ENCODE data around the gene FAM193B.
"Not testable (repeated sequence)": the region's sequence is repeated elsewhere in the genome, so short reads cannot be mapped to it uniquely, and the experiment has no call there.

FAM193B gene

DNA sequence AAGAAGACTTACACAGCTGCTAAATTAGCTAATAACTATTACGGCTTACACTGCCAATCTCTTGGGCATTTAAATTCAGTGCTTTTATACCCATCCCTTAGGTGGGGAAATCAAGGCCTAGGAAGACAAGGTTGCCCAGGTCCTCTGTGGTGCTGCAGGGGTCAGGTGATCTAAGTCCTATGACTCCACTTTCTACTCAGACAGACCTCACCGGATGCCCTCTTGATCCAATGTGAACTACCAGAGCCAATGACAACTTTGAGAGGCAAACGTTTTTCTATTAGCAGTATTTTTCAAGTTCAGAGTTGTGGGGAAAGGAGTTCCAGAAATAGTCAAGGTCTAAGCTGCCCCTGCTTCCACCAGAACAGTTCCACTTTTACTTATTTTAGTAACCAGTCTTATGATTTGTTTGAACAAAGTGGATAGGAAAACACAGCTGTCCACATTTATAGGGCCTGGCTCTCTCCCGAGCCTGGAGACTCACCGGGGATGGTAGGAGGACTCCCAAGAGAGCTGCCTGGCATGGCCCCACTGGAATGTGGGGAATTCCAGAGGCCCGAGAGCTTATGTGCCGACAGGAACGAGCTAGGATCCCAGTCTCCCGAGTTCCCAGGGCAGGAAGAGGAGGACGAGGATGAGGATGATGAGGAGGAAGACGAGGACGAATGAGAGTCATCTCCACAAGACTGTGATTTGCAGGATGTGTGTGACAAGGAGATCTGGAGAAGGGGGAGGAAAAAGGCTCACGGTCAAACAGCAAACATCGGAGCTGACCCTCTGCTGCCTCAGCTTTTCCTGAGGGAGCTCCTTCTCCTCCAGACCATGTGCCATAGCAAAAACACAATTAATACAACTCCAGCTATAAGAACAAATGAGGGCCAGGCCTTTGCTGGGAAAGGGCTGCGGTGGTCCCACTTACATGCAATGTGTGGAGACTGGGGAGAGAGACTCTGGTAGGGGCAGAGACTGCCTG lies 16.7 kb downstream of the FAM193B start:
- peak; percentile 83 for DNase-seq (ENCODE audit: low spot score)

DNA sequence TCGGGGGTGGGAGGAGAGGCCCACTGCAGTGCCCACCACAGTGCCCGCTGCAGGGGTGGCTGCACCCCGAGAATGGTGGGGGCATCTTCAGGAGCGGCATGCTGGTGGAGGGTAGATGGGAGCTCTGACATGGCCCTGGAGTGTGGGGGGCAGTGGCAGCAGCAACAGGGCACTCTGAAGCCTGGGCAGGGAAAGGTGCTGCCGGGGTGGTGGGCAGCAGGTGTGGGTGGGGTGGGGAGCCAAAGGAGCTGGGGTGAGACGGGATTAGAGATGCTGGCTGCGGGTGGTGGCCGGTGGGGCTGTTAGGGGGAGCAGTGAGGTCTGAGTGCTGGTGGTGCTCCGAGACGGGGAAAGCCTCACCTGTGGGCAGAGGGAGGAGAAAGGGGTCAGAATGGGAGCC lies 18.0 kb downstream of the FAM193B start:
- no peak for DNase-seq (ENCODE audit: low spot score)

DNA sequence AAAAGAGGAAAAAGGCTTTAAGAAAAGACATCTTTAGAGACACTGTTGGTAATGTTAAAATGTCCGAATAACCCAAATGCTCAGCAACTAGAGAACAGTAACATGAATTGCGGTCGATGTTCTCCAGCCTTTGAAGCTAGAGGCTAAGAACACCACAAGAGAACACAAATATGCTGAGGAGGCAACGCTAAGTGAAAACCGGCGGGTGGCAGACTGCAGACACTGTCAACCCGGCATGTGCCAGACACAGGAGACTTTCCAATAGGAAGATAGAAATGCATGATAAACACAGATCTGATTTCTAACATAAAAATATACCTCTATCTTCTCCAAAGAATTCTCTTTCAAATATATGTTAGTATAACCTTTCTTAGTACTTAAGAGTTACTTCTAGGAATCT lies 19.2 kb downstream of the FAM193B start:
- DNase-seq (ENCODE audit: low spot score): no peak

GRCh38 chr5:177534433-177534832 lies 19.9 kb downstream of the FAM193B start:
- DNase-seq (ENCODE audit: low spot score): not testable (repeated sequence)

DNA sequence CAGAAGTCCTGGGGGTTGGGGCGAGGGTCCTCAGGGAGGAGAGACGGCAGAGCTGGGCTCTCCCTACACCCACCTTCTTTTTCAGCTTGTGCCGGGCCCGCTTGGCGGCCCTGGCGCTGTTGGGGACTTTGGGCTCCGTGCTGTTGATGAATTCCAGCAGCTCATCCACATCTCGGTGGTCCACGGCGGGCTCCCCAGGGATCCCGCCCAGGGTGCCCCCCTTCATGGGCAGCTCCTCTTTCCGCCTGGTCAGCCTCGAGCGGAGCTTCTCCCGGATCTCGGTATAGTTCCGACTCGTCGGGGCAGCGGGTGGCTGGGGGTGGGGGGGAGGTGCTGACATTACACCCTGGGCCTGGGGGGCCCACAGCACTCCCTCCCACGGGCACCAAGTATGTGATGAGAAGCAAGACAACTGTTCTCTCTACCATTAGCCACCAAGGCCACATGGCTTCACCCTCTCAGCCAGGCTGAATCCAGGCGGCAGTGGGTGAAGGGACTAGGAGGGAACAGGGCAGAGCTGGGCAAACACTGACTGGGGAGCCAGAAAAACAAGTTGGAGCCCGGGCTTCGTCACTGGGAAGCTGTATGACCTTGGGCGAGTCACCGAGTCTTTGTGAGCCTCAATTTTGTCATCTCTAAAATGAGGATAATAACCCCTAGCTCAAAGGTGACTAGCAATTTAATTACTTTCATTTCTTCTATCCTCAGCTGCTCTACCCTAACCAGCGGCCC lies 23.0 kb downstream of the FAM193B start:
- no peak for DNase-seq (ENCODE audit: low spot score)

GRCh38 chr5:177530638-177531037 lies 23.7 kb downstream of the FAM193B start:
- DNase-seq (ENCODE audit: low spot score): no peak

DNA sequence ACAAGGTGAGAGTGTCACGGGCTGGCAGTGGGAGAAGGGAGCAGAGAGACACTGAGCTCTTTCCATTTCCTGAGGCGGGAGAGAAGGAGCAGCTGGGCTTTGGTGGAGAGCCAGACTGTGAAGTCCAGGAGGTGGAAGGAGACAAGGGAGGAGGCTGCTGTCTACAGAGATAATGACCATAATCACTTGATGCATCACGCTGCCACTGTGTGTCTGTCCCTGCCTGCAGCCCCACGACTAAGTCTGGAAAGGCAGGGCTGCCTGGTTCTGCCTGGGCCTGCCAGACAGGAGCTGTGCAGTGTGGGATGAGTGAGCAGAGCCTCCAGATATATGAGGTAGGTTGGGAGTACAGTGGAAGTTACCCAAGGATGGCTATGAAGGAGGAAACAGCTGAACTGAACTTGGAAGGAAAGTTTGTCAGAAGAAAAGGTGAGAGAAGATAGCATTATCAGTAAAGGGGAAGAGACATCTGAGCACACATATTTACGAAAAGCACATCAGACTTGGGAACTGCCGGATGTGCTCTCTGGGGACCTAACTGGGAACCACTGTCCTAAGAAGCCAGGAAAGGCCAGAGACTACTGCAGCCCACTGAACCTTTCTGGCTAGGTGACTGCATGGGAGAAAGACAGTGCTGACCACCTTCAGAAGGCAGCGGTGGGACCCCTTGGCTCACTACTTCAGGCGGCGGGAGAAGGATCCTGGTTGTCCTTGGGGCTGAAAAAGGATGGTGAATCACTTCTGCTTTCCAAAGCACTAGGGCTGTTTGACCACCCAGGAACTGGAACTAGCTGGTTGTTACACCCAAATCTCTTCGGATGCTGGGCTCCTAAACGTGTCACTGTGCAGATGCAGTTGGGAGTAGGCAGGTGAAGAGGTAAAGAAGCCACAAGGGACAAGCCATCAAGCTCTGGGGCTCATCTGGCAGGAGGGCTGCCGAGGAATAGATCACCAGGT lies 24.8 kb downstream of the FAM193B start:
- DNase-seq (ENCODE audit: low spot score): no peak

DNA sequence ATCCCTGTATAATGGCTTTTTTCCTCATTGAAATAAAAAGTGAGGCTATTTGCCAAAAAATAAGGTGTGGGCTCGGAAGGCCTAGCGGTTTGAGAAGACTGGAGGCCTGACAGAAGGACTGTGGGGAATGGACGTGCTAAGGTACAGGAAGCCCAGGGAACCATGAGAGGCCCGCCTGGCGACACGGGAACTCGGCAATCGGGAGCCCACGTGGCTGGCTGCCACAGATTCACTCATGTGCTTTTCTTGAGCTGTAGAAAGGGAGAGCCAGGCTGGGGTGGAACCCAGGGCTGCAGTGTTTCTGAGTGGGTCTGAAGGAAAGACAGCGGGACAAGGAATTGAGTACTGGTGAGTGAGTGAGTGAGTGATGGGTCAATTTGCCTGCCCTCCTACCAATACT lies 25.7 kb downstream of the FAM193B start:
- no peak for DNase-seq (ENCODE audit: low spot score)

GRCh38 chr5:177527595-177527994 lies 26.8 kb downstream of the FAM193B start:
- no peak for DNase-seq (ENCODE audit: low spot score)

DNA sequence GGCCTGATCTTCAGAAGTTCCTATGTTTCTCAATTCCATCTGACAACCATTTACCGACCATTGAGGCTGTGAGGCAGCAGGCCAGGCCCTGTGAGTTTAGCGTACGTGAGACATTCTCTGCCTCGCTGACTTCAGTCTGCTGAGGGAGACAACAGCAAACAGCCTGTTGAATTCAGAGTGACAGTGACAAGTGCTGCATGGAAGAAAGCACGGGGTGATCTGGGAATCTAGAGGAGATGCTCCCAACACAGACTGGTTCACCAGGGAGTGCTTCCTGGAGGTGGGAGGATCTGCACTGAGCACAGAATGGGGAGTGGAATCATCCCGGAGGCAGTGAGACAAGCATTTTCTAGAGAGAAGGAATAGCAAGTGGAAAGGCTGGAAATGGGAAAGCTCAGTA lies 27.6 kb downstream of the FAM193B start:
- DNase-seq (ENCODE audit: low spot score): no peak

- DNase-seq (ENCODE audit: low spot score): no peak
Measured at GRCh38 chr5:177526191-177526590, 28.2 kb downstream of the FAM193B start.

GRCh38 chr5:177524941-177525655 lies 29.3 kb downstream of the FAM193B start:
- no peak for DNase-seq (ENCODE audit: low spot score)

DNA sequence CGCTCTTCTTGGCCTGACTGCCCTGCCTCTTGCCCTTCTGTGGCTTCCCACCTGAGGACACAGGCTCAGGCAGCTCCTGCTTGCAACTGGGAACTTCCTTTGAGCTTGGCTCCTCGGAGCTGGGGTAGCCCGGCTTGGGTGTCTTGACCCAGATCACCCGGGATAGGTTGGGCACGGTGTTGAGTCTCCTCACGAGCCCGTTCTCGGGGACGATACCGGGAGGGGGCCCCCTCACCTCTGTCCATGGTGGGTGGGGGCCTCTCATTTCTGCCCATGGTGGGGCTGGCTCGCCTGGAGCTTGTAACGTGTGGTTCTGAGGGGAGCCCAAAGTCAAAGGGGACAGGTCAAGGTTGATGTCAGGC lies 29.8 kb downstream of the FAM193B start:
- DNase-seq (ENCODE audit: low spot score): no peak

- DNase-seq (ENCODE audit: low spot score): no peak
Measured at GRCh38 chr5:177523711-177524538, 30.4 kb downstream of the FAM193B start.

DNA sequence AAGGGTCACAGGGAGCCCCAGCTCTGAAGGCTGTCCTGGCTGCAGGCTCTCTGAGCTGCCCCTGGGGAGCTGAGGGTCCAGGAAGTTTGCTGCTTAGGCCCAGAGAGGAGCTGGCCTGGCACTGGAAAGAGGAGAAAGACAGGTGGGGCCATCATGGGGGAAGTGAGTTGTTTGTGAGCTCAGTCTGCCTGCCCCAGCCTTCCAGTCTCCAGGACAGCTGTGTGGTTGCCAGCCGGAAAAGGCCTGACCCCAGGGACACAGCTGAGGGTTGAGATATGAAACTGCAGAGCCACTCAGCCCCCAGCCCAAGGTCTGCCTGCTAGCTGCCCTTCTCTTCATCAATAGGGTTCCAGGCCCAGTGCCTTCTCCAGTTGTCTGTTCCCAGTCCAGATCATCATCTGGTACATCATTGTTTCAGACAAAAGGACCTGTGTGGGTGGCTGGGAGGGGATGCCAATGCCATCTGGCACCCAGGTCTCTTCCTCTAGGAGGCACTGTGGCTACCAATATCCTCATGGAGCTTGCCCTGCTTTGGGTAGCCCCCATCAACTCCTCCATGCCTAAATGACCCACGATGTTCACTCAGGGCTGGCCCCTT lies 33.3 kb downstream of the FAM193B start:
- no peak for DNase-seq (ENCODE audit: low spot score)

DNA sequence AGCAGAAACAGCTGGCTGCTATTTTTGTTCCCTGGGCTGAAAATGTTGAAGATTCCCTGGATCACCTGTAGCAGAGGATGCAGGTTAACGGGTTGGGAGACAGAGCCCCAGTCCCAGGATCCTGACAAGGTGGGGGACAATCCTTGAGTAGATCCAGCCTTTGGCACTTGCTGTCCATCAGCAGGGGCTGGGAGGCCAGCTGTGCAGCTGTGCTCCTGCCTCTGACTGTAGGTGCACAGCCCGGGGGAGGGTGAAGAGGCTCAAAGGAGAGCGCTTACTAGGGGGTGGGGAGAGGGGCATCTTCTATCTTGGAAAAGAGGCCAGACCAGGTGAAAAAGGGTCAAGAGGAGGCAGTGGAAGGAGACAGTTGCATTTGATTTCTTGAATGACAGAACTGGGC lies 34.1 kb downstream of the FAM193B start:
- DNase-seq (ENCODE audit: low spot score): no peak

GRCh38 chr5:177519463-177520235 lies 34.7 kb downstream of the FAM193B start:
- no peak for DNase-seq (ENCODE audit: low spot score)

GRCh38 chr5:177516601-177517568 lies 37.5 kb downstream of the FAM193B start, which contains the start of gene DDX41:
Gene DDX41 (minus strand): TSS chr5:177516961. CDS start chr5:177516945, 16 bp downstream.
- peak; percentile 99 for DNase-seq (ENCODE audit: low spot score)
